ENCODE results near the gene MYB.
"Not testable (repeated sequence)": the region's sequence is repeated elsewhere in the genome, so short reads cannot be mapped to it uniquely, and the experiment has no call there.

MYB gene

GRCh38 chr6:135225911-135226310, 44.8 kb downstream of the MYB start:
- DNase-seq: no peak

GRCh38 chr6:135226537-135226936, 45.4 kb downstream of the MYB start:
- DNase-seq: no peak

- DNase-seq: no peak
Measured at GRCh38 chr6:135227349-135227748, 46.2 kb downstream of the MYB start.

GRCh38 chr6:135227758-135228157, 46.6 kb downstream of the MYB start:
- no peak for DNase-seq

GRCh38 chr6:135228486-135228885, 47.4 kb downstream of the MYB start:
- no peak for DNase-seq

- DNase-seq: no peak
Measured at GRCh38 chr6:135229996-135230395, 48.9 kb downstream of the MYB start.

GRCh38 chr6:135230711-135231468, 49.8 kb downstream of the MYB start:
- DNase-seq: no peak

GRCh38 chr6:135231469-135231844, 50.3 kb downstream of the MYB start:
- DNase-seq: no peak

GRCh38 chr6:135233686-135234491, 52.8 kb downstream of the MYB start:
- peak; percentile 39 for DNase-seq

GRCh38 chr6:135234492-135234780, 53.3 kb downstream of the MYB start:
- no peak for DNase-seq

- no peak for DNase-seq
Measured at GRCh38 chr6:135235716-135236115, 54.6 kb downstream of the MYB start.

- DNase-seq: no peak
Measured at GRCh38 chr6:135236319-135236718, 55.2 kb downstream of the MYB start.

GRCh38 chr6:135236732-135237131, 55.6 kb downstream of the MYB start:
- DNase-seq: no peak

- DNase-seq: no peak
Measured at GRCh38 chr6:135240711-135241110, 59.6 kb downstream of the MYB start.

GRCh38 chr6:135243871-135244796, 63.0 kb downstream of the MYB start:
- DNase-seq: no peak

GRCh38 chr6:135244805-135245204, 63.7 kb downstream of the MYB start:
- no peak for DNase-seq

- DNase-seq: not testable (repeated sequence)
Measured at GRCh38 chr6:135246412-135247012, 65.4 kb downstream of the MYB start.

- DNase-seq: no peak
Measured at GRCh38 chr6:135250234-135250633, 69.1 kb downstream of the MYB start.

GRCh38 chr6:135250751-135251497, 69.8 kb downstream of the MYB start:
- DNase-seq: no peak

GRCh38 chr6:135251498-135252441, 70.7 kb downstream of the MYB start:
- no peak for DNase-seq

- DNase-seq: no peak
Measured at GRCh38 chr6:135254471-135254870, 73.4 kb downstream of the MYB start.

Data from NCI-H1694 treated with DMSO at 0.1 percent for 48 hours (cell line).